ENCODE data around the gene IGFBP1.

IGFBP1 gene

DNA sequence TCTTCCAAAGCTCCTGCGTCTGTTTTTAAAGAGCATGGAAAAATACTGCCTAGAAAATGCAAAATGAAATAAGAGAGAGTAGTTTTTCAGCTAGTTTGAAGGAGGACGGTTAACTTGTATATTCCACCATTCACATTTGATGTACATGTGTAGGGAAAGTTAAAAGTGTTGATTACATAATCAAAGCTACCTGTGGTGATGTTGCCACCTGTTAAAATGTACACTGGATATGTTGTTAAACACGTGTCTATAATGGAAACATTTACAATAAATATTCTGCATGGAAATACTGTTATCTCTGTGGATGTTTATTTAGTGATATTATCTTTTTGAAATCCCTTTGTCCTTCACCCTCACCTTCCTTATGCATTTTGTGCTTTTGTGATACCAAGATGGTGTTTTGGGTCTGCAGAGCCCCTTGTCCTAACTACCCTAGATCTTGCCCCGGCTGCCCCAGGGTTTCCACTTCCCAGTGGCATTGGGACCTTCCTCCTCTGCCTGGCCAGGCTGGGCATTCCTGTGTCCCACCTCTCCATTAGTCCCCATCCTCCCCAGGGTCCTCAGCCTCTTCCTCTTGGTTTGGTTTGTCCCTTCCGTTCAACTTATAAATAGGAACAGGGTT is 5.2 kb downstream of the IGFBP1 start:
- CTCF ChIA-PET = no interaction called here
- TF ChIP-seq SUZ12 (IDR thresholded peaks at IDR 0.05) (no peak), HDGF (IDR thresholded peaks at IDR 0.05; ENCODE audit: borderline replicate concordance) (no peak), L3MBTL2 (conservative IDR thresholded peaks at IDR 0.05) (no peak), TARDBP (IDR thresholded peaks at IDR 0.05) (no peak), ARNT (IDR thresholded peaks at IDR 0.05) (no peak), NFRKB (IDR thresholded peaks at IDR 0.05) (no peak), FOXA1 (IDR thresholded peaks at IDR 0.05) (no peak), SP1 (IDR thresholded peaks at IDR 0.05) (no peak), BHLHE40 (IDR thresholded peaks at IDR 0.05; ENCODE audit: borderline replicate concordance) (no peak), FOXK2 (IDR thresholded peaks at IDR 0.05) (no peak), LEF1 (IDR thresholded peaks at IDR 0.05; ENCODE audit: borderline replicate concordance) (no peak), ZNF384 (IDR thresholded peaks at IDR 0.05) (no peak)
- TF ChIP-seq, protein P1, sequence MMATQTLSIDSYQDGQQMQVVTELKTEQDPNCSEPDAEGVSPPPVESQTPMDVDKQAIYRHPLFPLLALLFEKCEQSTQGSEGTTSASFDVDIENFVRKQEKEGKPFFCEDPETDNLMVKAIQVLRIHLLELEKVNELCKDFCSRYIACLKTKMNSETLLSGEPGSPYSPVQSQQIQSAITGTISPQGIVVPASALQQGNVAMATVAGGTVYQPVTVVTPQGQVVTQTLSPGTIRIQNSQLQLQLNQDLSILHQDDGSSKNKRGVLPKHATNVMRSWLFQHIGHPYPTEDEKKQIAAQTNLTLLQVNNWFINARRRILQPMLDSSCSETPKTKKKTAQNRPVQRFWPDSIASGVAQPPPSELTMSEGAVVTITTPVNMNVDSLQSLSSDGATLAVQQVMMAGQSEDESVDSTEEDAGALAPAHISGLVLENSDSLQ (IDR thresholded peaks at IDR 0.05) = no peak
- POLR2A ChIA-PET = no interaction called here
- no peak for DNase-seq (ENCODE audit: extremely low spot score)

DNA sequence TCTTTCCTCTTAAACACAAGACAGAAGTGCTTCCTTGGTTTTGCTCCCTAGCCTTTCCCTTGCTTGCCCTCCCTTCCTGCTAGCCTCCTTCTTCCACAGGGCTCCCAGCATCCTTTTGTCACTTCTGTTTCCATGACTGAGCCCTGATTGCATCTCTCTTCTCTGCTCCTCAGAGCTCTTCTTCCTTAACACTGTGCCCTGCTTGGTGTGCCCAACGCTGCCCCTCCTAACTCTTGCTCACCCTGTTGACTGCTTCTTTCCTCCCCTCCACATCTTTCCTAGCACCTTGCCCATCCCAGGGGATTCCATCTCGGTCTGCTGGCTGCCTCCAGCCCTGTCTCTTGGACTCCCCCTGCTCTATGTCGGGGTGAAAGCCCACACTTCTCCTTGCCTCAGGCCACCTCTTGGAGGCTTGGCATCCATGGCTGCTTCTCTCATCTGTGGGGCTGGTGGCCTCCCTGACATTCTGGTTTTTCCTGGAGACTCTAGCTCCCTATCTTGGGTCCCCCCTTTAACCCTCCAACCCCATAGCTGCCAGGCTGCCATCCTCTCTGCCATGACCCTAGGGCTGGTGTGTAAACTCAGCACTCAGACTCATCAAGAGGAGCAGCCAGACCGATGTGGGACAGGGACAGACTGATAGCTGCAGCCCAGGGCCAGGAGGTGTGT is 5.8 kb downstream of the IGFBP1 start:
- no peak for DNase-seq (ENCODE audit: extremely low spot score)
- TF ChIP-seq SUZ12 (IDR thresholded peaks at IDR 0.05) (no peak), ARNT (IDR thresholded peaks at IDR 0.05) (no peak)
- ChIA-PET POLR2A (no interaction called here), CTCF (no interaction called here)

DNA sequence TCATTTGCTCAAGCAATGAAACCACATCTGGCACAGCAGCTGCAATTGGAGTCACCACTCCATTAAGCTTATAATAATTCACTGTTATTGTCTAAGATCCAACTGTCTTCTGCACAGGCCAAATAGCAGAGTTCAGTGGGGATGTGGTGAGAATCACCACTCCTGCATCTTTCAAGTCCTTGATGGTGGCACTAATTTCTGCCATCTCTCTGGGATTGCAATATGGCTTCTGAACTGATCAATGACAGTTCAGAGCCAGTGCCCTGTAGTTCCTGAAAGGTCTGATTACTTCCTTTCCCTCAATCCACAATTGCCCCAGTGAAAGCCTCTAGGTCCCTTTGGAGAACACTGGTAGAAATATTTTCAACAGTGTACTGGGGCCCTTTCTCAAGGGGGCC is 6.4 kb downstream of the IGFBP1 start:
- POLR2A ChIA-PET = no interaction called here
- no peak for DNase-seq (ENCODE audit: extremely low spot score)
- CTCF ChIA-PET = no interaction called here
- TF ChIP-seq HDGF (IDR thresholded peaks at IDR 0.05; ENCODE audit: borderline replicate concordance) = no peak
- TF ChIP-seq FOXK2 (IDR thresholded peaks at IDR 0.05) = no peak
- TF ChIP-seq BHLHE40 (IDR thresholded peaks at IDR 0.05; ENCODE audit: borderline replicate concordance) = no peak
- TF ChIP-seq L3MBTL2 (conservative IDR thresholded peaks at IDR 0.05) = no peak
- no peak for TF ChIP-seq ARNT (IDR thresholded peaks at IDR 0.05)
- TF ChIP-seq ELF4 (IDR thresholded peaks at IDR 0.05) = no peak
- no peak for TF ChIP-seq FOXA1 (IDR thresholded peaks at IDR 0.05)
- TF ChIP-seq CTBP1 (IDR thresholded peaks at IDR 0.05; ENCODE audit: borderline replicate concordance) = no peak
- TF ChIP-seq, protein P1 (IDR thresholded peaks at IDR 0.05) = no peak
- TF ChIP-seq LEF1 (IDR thresholded peaks at IDR 0.05; ENCODE audit: borderline replicate concordance) = no peak
- no peak for TF ChIP-seq ZNF384 (IDR thresholded peaks at IDR 0.05)
- no peak for TF ChIP-seq TARDBP (IDR thresholded peaks at IDR 0.05)
- TF ChIP-seq SUZ12 (IDR thresholded peaks at IDR 0.05) = no peak
- no peak for TF ChIP-seq NFRKB (IDR thresholded peaks at IDR 0.05)
- no peak for TF ChIP-seq FOXM1 (IDR thresholded peaks at IDR 0.05; ENCODE audit: borderline replicate concordance)

DNA sequence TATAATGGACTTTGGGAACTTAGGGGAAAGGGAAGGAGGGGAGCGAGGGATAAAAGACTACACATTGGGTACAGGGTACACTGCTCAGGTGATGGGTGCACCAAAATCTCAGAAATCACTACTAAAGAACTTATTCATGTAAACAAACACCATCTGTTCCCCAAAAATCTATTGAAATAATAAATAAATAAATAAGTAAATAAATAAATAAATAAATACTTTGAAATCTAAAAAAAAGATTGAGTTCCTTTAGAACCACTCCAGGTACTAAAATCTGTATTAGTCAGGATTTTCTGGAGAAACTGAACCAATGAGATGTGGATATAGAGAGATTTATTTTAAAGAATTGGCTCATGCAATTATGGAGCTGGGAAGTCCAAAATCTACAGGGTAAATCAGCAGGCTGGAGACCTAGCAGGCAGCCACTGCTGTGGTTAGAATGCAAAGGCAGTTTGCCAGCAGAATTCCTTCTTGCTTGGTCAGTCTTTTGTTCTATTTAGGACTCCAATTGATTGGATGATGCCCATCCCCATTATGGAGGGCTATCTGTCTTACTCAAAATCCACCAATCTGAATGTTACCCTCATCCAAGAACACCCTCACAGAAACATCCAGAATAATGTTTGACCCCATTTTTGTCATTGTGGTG is 8.9 kb downstream of the IGFBP1 start:
- no peak for DNase-seq (ENCODE audit: extremely low spot score)
- TF ChIP-seq CTBP1 (IDR thresholded peaks at IDR 0.05; ENCODE audit: borderline replicate concordance) = no peak
- ChIA-PET CTCF (no interaction called here), POLR2A (no interaction called here)

DNA sequence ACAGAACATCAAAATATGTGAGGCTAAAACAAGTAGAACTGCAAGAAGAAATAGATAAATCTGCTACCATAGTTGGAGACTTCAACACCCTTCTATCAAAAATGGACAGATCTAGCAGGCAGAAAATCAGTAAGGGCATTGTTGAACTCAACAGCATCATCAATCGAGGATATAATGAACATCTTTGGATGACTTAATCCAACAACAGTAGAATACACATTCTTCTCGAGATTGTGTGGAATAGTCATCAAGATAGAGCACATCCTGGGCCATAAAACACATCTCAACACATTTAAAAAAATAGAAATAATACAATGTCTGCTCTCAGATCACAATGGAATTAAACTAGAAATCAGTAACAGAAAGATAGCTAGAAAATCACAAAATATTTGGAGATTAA is 9.9 kb downstream of the IGFBP1 start:
- CTCF ChIA-PET = no interaction called here
- DNase-seq (ENCODE audit: extremely low spot score) = no peak
- POLR2A ChIA-PET = no interaction called here
- TF ChIP-seq ZNF384 (IDR thresholded peaks at IDR 0.05) = no peak
- TF ChIP-seq ELF4 (IDR thresholded peaks at IDR 0.05) = no peak
- no peak for TF ChIP-seq NFRKB (IDR thresholded peaks at IDR 0.05)
- TF ChIP-seq, protein P1 (IDR thresholded peaks at IDR 0.05) = no peak
- TF ChIP-seq FOXK2 (IDR thresholded peaks at IDR 0.05) = no peak
- no peak for TF ChIP-seq TARDBP (IDR thresholded peaks at IDR 0.05)
- TF ChIP-seq LEF1 (IDR thresholded peaks at IDR 0.05; ENCODE audit: borderline replicate concordance) = no peak
- TF ChIP-seq SUZ12 (IDR thresholded peaks at IDR 0.05) = no peak
- no peak for TF ChIP-seq CTBP1 (IDR thresholded peaks at IDR 0.05; ENCODE audit: borderline replicate concordance)
- TF ChIP-seq FOXA1 (IDR thresholded peaks at IDR 0.05) = no peak
- no peak for TF ChIP-seq L3MBTL2 (conservative IDR thresholded peaks at IDR 0.05)

DNA sequence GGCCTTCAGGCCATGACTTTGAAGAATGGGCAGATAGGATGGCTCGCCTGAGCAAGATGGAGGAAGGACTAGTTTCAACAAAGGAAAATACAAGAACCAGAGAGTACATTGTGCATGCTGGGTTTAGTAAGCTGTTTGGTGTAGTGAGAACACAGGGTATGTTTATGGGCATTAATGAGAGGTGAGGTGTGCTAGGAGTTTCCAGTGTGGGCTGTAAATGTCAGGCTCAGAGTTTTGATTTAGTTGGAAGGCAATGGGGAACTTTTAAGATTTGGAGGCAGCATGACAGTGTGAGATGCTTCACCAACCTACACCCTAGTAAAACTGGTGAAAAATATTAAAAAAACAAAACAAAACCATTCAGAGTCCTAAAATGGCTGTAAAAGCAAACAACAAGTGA is 13.3 kb downstream of the IGFBP1 start:
- POLR2A ChIA-PET = no interaction called here
- CTCF ChIA-PET = interaction anchor here (1.6 kb wide), 1 partner anchor 21 kb away, joined by 8 read pairs; no protein-coding TSS in a partner anchor
- DNase-seq (ENCODE audit: extremely low spot score) = no peak
- TF ChIP-seq SUZ12 (IDR thresholded peaks at IDR 0.05) (no peak), ZNF384 (IDR thresholded peaks at IDR 0.05) (no peak), FOXM1 (IDR thresholded peaks at IDR 0.05; ENCODE audit: borderline replicate concordance) (no peak), SP1 (IDR thresholded peaks at IDR 0.05) (no peak), BHLHE40 (IDR thresholded peaks at IDR 0.05; ENCODE audit: borderline replicate concordance) (no peak), ELF4 (IDR thresholded peaks at IDR 0.05) (no peak), HDGF (IDR thresholded peaks at IDR 0.05; ENCODE audit: borderline replicate concordance) (no peak), TARDBP (IDR thresholded peaks at IDR 0.05) (no peak), CTBP1 (IDR thresholded peaks at IDR 0.05; ENCODE audit: borderline replicate concordance) (no peak)
- TF ChIP-seq, protein P1 (IDR thresholded peaks at IDR 0.05) = no peak
